H9 (cell line): ENCODE measurements around the gene NINL. TPM values are rescaled to one million over a fixed set of nuclear protein-coding genes. Genes with fewer than 3 reads are reported as not detected.
A peak's percentile ranks its signal among the peaks of the same experiment; 100 is the strongest.
"Not testable (repeated sequence)": the region's sequence is repeated elsewhere in the genome, so short reads cannot be mapped to it uniquely, and the experiment has no call there.

ENCODE experiments used
- DNase-seq: peaks from one replicate; pipeline ENCODE4 v3.0.0-alpha.2; 2017
- H2AFZ ChIP-seq: one replicate; pipeline ENCODE4 v1.6.1; 2013; ENCODE audit warnings: mild to moderate bottlenecking, low read length, control low read depth, moderate library complexity
- H2AK5ac ChIP-seq: 2 replicates; pipeline ENCODE4 v1.6.1; 2013; ENCODE audit warnings: low read length, control low read depth, mixed read lengths; ENCODE audit not compliant: insufficient read length
- H2BK120ac ChIP-seq: one replicate; pipeline ENCODE4 v1.6.1; 2013; ENCODE audit warnings: low read depth, mild to moderate bottlenecking, low read length, control low read depth, inconsistent platforms; ENCODE audit not compliant: poor library complexity, severe bottlenecking
- H2BK12ac ChIP-seq: 2 replicates; pipeline ENCODE4 v1.6.1; 2013; ENCODE audit warnings: low read length, control low read depth, mixed read lengths, low read depth; ENCODE audit not compliant: insufficient read length
- H2BK15ac ChIP-seq: 2 replicates; pipeline ENCODE4 v1.6.1; 2013; ENCODE audit warnings: low read depth, low read length, control low read depth
- H2BK20ac ChIP-seq: one replicate; pipeline ENCODE4 v1.6.1; 2013; ENCODE audit warnings: low read depth, mild to moderate bottlenecking, low read length, control low read depth, inconsistent platforms; ENCODE audit not compliant: poor library complexity, severe bottlenecking
- H2BK5ac ChIP-seq: 2 replicates; pipeline ENCODE4 v1.6.1; 2013; ENCODE audit warnings: low read length, control low read depth, mixed read lengths; ENCODE audit not compliant: insufficient read length
- H3K14ac ChIP-seq: 2 replicates; pipeline ENCODE4 v1.6.1; 2013; ENCODE audit warnings: low read length, control low read depth; ENCODE audit not compliant: insufficient read depth
- H3K18ac ChIP-seq: 2 replicates; pipeline ENCODE4 v1.6.1; 2013; ENCODE audit warnings: low read depth, mild to moderate bottlenecking, mixed read lengths, low read length, control low read depth; ENCODE audit not compliant: insufficient read length
- H3K23ac ChIP-seq: 2 replicates; pipeline ENCODE4 v1.6.1; 2013; ENCODE audit warnings: low read length, control low read depth, mixed read lengths, low read depth; ENCODE audit not compliant: insufficient read length
- H3K23me2 ChIP-seq: 2 replicates; pipeline ENCODE4 v1.6.1; 2013; ENCODE audit warnings: low read depth, mild to moderate bottlenecking, mixed read lengths, low read length, control low read depth; ENCODE audit not compliant: insufficient read length, poor library complexity, severe bottlenecking
- H3K27ac ChIP-seq: 2 replicates; pipeline ENCODE4 v1.5.1; 2013; ENCODE audit warnings: low read length, control low read depth, mixed read lengths, low read depth; ENCODE audit not compliant: insufficient read length
- H3K27me3 ChIP-seq: 2 replicates; pipeline ENCODE4 v1.6.1; 2013; ENCODE audit warnings: low read length, control low read depth, inconsistent platforms; ENCODE audit not compliant: insufficient read depth
- H3K4ac ChIP-seq: 2 replicates; pipeline ENCODE4 v1.6.1; 2013; ENCODE audit warnings: low read depth, mild to moderate bottlenecking, control low read depth, inconsistent platforms, low read length, moderate library complexity
- H3K4me1 ChIP-seq: 2 replicates; pipeline ENCODE4 v1.6.1; 2013; ENCODE audit warnings: low read length, control low read depth, inconsistent platforms; ENCODE audit not compliant: insufficient read depth
- H3K4me2 ChIP-seq: 2 replicates; pipeline ENCODE4 v1.6.1; 2013; ENCODE audit warnings: low read length, control low read depth, mixed read lengths; ENCODE audit not compliant: insufficient read length, insufficient read depth
- H3K56ac ChIP-seq: 2 replicates; pipeline ENCODE4 v1.6.1; 2013; ENCODE audit warnings: low read depth, mild to moderate bottlenecking, mixed read lengths, low read length, control low read depth; ENCODE audit not compliant: insufficient read length
- H3K79me1 ChIP-seq: 2 replicates; pipeline ENCODE4 v1.6.1; 2013; ENCODE audit warnings: low read depth, mild to moderate bottlenecking, moderate library complexity, low read length, control low read depth, inconsistent platforms; ENCODE audit not compliant: insufficient read depth, poor library complexity, severe bottlenecking
- H3K79me2 ChIP-seq: 2 replicates; pipeline ENCODE4 v1.6.1; 2013; ENCODE audit warnings: low read length, control low read depth, inconsistent platforms; ENCODE audit not compliant: insufficient read depth
- H3K9ac ChIP-seq: 2 replicates; pipeline ENCODE4 v1.6.1; 2013; ENCODE audit warnings: low read length, control low read depth, mixed read lengths; ENCODE audit not compliant: insufficient read length; ENCODE audit errors: extremely low read depth
- H3K9me3 ChIP-seq: one replicate; pipeline ENCODE4 v1.6.1; 2013; ENCODE audit warnings: low read depth, low read length, inconsistent platforms; ENCODE audit not compliant: control insufficient read depth
- H3T11ph ChIP-seq: one replicate; pipeline ENCODE4 v1.6.1; 2013; ENCODE audit warnings: mild to moderate bottlenecking, low read length, control low read depth, inconsistent platforms
- H4K20me1 ChIP-seq: one replicate; pipeline ENCODE4 v1.6.1; 2013; ENCODE audit not compliant: control insufficient read depth, insufficient read length, insufficient read depth
- H4K5ac ChIP-seq: 2 replicates; pipeline ENCODE4 v1.6.1; 2013; ENCODE audit warnings: low read depth, mild to moderate bottlenecking, mixed read lengths, low read length, control low read depth; ENCODE audit not compliant: insufficient read length
- H4K8ac ChIP-seq: replicated peaks from 2 replicates; pipeline ENCODE4 v1.6.1; 2013; ENCODE audit warnings: low read length, control low read depth, mixed read lengths, low read depth; ENCODE audit not compliant: insufficient read length
- H4K91ac ChIP-seq: 2 replicates; pipeline ENCODE4 v1.6.1; 2013; ENCODE audit warnings: low read depth, mild to moderate bottlenecking, moderate library complexity, mixed read lengths, low read length, control low read depth; ENCODE audit not compliant: insufficient read length
- H3K27ac Mint-ChIP-seq, 3 experiments: 2 replicates in 2 of 3; 3 replicates in 1 of 3; pipeline ENCODE4 v1.8.0; 2020 to 2021; ENCODE audit warnings: mixed read lengths in 3 of 3, mild to moderate bottlenecking in 1 of 3, moderate library complexity in 1 of 3
- H3K27me3 Mint-ChIP-seq: 2 replicates; pipeline ENCODE4 v1.8.0; 2021; ENCODE audit warnings: low read depth, mild to moderate bottlenecking, moderate library complexity, mixed read lengths
- H3K36me3 Mint-ChIP-seq, 3 experiments: 2 replicates in 2 of 3; 3 replicates in 1 of 3; pipeline ENCODE4 v1.8.0; 2020 to 2021; ENCODE audit warnings: low read depth in 3 of 3, mixed read lengths in 3 of 3; ENCODE audit not compliant: insufficient read depth in 1 of 3
- H3K4me1 Mint-ChIP-seq, 2 experiments: 2 replicates each; pipeline ENCODE4 v1.8.0; 2020; ENCODE audit warnings: mixed read lengths in 2 of 2
- H3K4me3 Mint-ChIP-seq, 2 experiments: 2 replicates in 1 of 2; 3 replicates in 1 of 2; pipeline ENCODE4 v1.8.0; 2020 to 2021; ENCODE audit warnings: mild to moderate bottlenecking in 2 of 2, mixed read lengths in 2 of 2, moderate library complexity in 1 of 2
- H3K9me3 Mint-ChIP-seq, 2 experiments: 2 replicates in 1 of 2; 3 replicates in 1 of 2; pipeline ENCODE4 v1.8.0; 2020; ENCODE audit warnings: mild to moderate bottlenecking in 2 of 2, mixed read lengths in 2 of 2, moderate library complexity in 1 of 2
- CTCF ChIP-seq: fragments of 200-600 bp; sonication (generic); conservative IDR thresholded peaks from 3 replicates; pipeline ENCODE4 v1.8.0; 2021; ENCODE audit warnings: antibody characterized with exemption, mild to moderate bottlenecking
- WGBS: extraction: QIAGEN DNeasy Blood & Tissue Kit; methylation state at CpG from one replicate; pipeline ENCODE4 v1.1.7; 2013; ENCODE audit warnings: missing lambda C conversion rate, low lambda C conversion rate, mixed read lengths; ENCODE audit not compliant: insufficient read length; ENCODE audit errors: extremely low coverage; 5-methylcytosine and 5-hydroxymethylcytosine counted together
- total RNA-seq: library from RNA; stranded (reverse); gene quantifications from 2 replicates; pipeline ENCODE4 v1.2.1, GENCODE V29; 2021

The NINL gene
- total RNA-seq, 1 experiment from 2014 or later, result 34.3 TPM

- no peak overlapping the region for H2AFZ ChIP-seq
- H2BK20ac ChIP-seq, result no peak overlapping the region
- peaks cover 4% of the 10 kb centered on the region for H3K23me2 ChIP-seq
- Mint-ChIP-seq H3K27me3 (no peaks in the 10 kb centered on the region; the same call in 1 of the 2 replicates), H3K9me3 (peaks cover 0 to 2% of the 10 kb centered on the region in 2 experiments; a peak in 2 of 5 replicates), H3K4me3 (no peak overlapping the region), H3K4me1 (peaks cover 21 to 32% of the 10 kb centered on the region in 2 experiments), H3K36me3 (peaks cover 14 to 17% (median 16%) of the 10 kb centered on the region in 3 experiments), H3K27ac (no peak overlapping the region)
- H3K27ac ChIP-seq, result no peak overlapping the region
- no peaks in the 10 kb centered on the region for H4K20me1 ChIP-seq
- H4K91ac ChIP-seq, result no peak overlapping the region
- H3K27me3 ChIP-seq, result no peaks in the 10 kb centered on the region
- no peak overlapping the region for H3T11ph ChIP-seq
- no peak for TF ChIP-seq CTCF
- H2BK5ac ChIP-seq, result no peak overlapping the region
- WGBS, result no CpG with 5 or more reads among the region's 11 CpGs
- no peak overlapping the region for H3K56ac ChIP-seq
- H3K4me2 ChIP-seq, result no peak overlapping the region
- no peak overlapping the region for H3K4ac ChIP-seq
- no peak overlapping the region for H3K23ac ChIP-seq
- H3K4me1 ChIP-seq, result no peaks in the 10 kb centered on the region
- no peak for DNase-seq
- no peak overlapping the region for H3K9ac ChIP-seq
- H3K14ac ChIP-seq, result no peak overlapping the region
- peaks cover 7% of the 10 kb centered on the region; the same call in 1 of the 2 replicates for H3K79me2 ChIP-seq
- no peak overlapping the region for H2AK5ac ChIP-seq
- H2BK12ac ChIP-seq, result no peak overlapping the region
- no peak overlapping the region for H4K8ac ChIP-seq
- no peak overlapping the region for H2BK15ac ChIP-seq
- no peaks in the 10 kb centered on the region for H3K79me1 ChIP-seq
- H2BK120ac ChIP-seq, result no peak overlapping the region
- no peak overlapping the region for H4K5ac ChIP-seq
- no peaks in the 10 kb centered on the region for H3K9me3 ChIP-seq
- no peak overlapping the region for H3K18ac ChIP-seq
Measured at GRCh38 chr20:25586877-25587276, 1.5 kb upstream of the NINL start.

- H4K91ac ChIP-seq, H3K9ac ChIP-seq, H4K5ac ChIP-seq, H2AFZ ChIP-seq, H4K8ac ChIP-seq, H3K4ac ChIP-seq, H2BK120ac ChIP-seq, H2BK5ac ChIP-seq, H3K14ac ChIP-seq, H3K27me3 Mint-ChIP-seq, H2BK12ac ChIP-seq, H3T11ph ChIP-seq, H2BK15ac ChIP-seq, H3K18ac ChIP-seq, H3K27ac Mint-ChIP-seq, H3K4me2 ChIP-seq, H3K79me1 ChIP-seq, H3K27me3 ChIP-seq, H3K23ac ChIP-seq, H3K27ac ChIP-seq, H4K20me1 ChIP-seq, H3K23me2 ChIP-seq, H2BK20ac ChIP-seq, DNase-seq, H3K4me1 ChIP-seq, H3K9me3 Mint-ChIP-seq, H2AK5ac ChIP-seq, H3K9me3 ChIP-seq, H3K56ac ChIP-seq: not testable (repeated sequence)
- peak overlapping the region; percentile 83 to 91 for H3K4me3 Mint-ChIP-seq
- peaks cover 37 to 51% of the 10 kb centered on the region in 2 experiments for H3K4me1 Mint-ChIP-seq
- WGBS, result no CpG with 5 or more reads among the region's 7 CpGs
- H3K36me3 Mint-ChIP-seq, result peaks cover 25 to 28% (median 26%) of the 10 kb centered on the region in 3 experiments
- peaks cover 18% of the 10 kb centered on the region; the same call in 1 of the 2 replicates for H3K79me2 ChIP-seq
Measured at GRCh38 chr20:25583607-25584006, 1.7 kb downstream of the NINL start.
